Cardiac muscle cell (in vitro differentiated cells and primary cell): ENCODE measurements around the gene SIMC1. TPM values are rescaled to one million over a fixed set of nuclear protein-coding genes. Genes with fewer than 3 reads are reported as not detected.

Source experiments
- DNase-seq, 2 donors: peaks; one replicate each; pipeline versions ENCODE4 v3.0.0 to v3.0.0-alpha.2; 2010 to 2017; ENCODE audit warnings: low read depth in 1 of 2, low spot score in 1 of 2
- H3K27ac ChIP-seq: fragments of 200-600 bp; sonication (generic); 2 replicates; pipeline ENCODE4 v1.5.1; 2016
- H3K27me3 ChIP-seq: fragments of 200-600 bp; sonication (generic); 2 replicates; pipeline ENCODE4 v1.6.0; 2016; ENCODE audit warnings: control low read depth
- H3K36me3 ChIP-seq: fragments of 200-600 bp; sonication (generic); 2 replicates; pipeline ENCODE4 v1.5.1; 2016; ENCODE audit warnings: control low read depth
- H3K4me1 ChIP-seq: fragments of 200-600 bp; sonication (generic); 2 replicates; pipeline ENCODE4 v1.8.1; 2017; ENCODE audit warnings: low read depth, mild to moderate bottlenecking, mixed run types
- H3K4me3 ChIP-seq: fragments of 200-600 bp; sonication (generic); 2 replicates; pipeline ENCODE4 v1.5.1; 2016; ENCODE audit warnings: mild to moderate bottlenecking
- H3K9me3 ChIP-seq: fragments of 200-600 bp; sonication (generic); 2 replicates; pipeline ENCODE4 v1.5.1; 2017; ENCODE audit warnings: low read depth, mild to moderate bottlenecking, control low read depth
- CTCF ChIP-seq: IDR thresholded peaks from 2 replicates; pipeline ENCODE4 v1.5.1; 2012; ENCODE audit warnings: low read depth, mild to moderate bottlenecking, low read length
- polyA plus RNA-seq: library from polyadenylated mRNA; unstranded; fragments of >200 nt; fragmentation: Nextera tagmentation; extraction: Ambion mirVana; gene quantifications from 2 replicates; pipeline ENCODE4 v1.2.1, GENCODE V29; 2016
- total RNA-seq: library from RNA; depleted of rRNA; stranded (reverse); fragments of >200 nt; gene quantifications from 2 replicates; pipeline ENCODE4 v1.2.3, GENCODE V29; 2016

SIMC1 gene
- total and polyA plus RNA-seq, 2 experiments from 2014 or later, result 17.0 to 21.4 TPM

- peaks cover 29% of the 10 kb centered on the region for H3K36me3 ChIP-seq
- peaks cover 6% of the 10 kb centered on the region for H3K4me1 ChIP-seq
- no peak for TF ChIP-seq CTCF
Observed at GRCh38 chr5:176341325-176342157, 103.3 kb downstream of the SIMC1 start.

GRCh38 chr5:176342158-176342483 is 103.9 kb downstream of the SIMC1 start:
- H3K27me3 ChIP-seq, result no peaks in the 10 kb centered on the region
- H3K9me3 ChIP-seq, result no peaks in the 10 kb centered on the region
- no peak for TF ChIP-seq CTCF
- peaks cover 35% of the 10 kb centered on the region for H3K36me3 ChIP-seq
- DNase-seq, result no peak
- H3K4me1 ChIP-seq, result peaks cover 6% of the 10 kb centered on the region
- no peak overlapping the region for H3K4me3 ChIP-seq
- no peak overlapping the region for H3K27ac ChIP-seq

More at GRCh38 chr5:176341325-176342157, 103.3 kb downstream of the SIMC1 start:
- H3K27ac ChIP-seq, result no peak overlapping the region
- no peaks in the 10 kb centered on the region for H3K9me3 ChIP-seq
- H3K4me3 ChIP-seq, result no peak overlapping the region
- no peak for DNase-seq
- no peaks in the 10 kb centered on the region for H3K27me3 ChIP-seq

- DNase-seq, result no peak
- H3K4me1 ChIP-seq, result peaks cover 6% of the 10 kb centered on the region
- no peaks in the 10 kb centered on the region for H3K9me3 ChIP-seq
- H3K4me3 ChIP-seq, result no peak overlapping the region
- TF ChIP-seq CTCF, result no peak
- peak overlapping the region; percentile 39 for H3K27ac ChIP-seq
- H3K27me3 ChIP-seq, result no peaks in the 10 kb centered on the region
- H3K36me3 ChIP-seq, result peaks cover 36% of the 10 kb centered on the region
Observed at GRCh38 chr5:176342766-176343458, 104.7 kb downstream of the SIMC1 start.

- TF ChIP-seq CTCF, result no peak
Observed at GRCh38 chr5:176350416-176350815, 112.2 kb downstream of the SIMC1 start.

GRCh38 chr5:176352116-176352878 is 114.1 kb downstream of the SIMC1 start:
- TF ChIP-seq CTCF, result no peak
- Histone ChIP-seq H3K36me3 (peaks cover 61% of the 10 kb centered on the region), H3K27ac (no peak overlapping the region), H3K27me3 (no peaks in the 10 kb centered on the region), H3K4me1 (no peaks in the 10 kb centered on the region), H3K9me3 (no peaks in the 10 kb centered on the region), H3K4me3 (no peak overlapping the region)
- DNase-seq, result no peak

More at GRCh38 chr5:176350416-176350815, 112.2 kb downstream of the SIMC1 start:
- H3K36me3 ChIP-seq, result peaks cover 74% of the 10 kb centered on the region
- no peaks in the 10 kb centered on the region for H3K27me3 ChIP-seq
- no peak for DNase-seq
- no peak overlapping the region for H3K4me3 ChIP-seq
- H3K27ac ChIP-seq, result no peak overlapping the region
- H3K4me1 ChIP-seq, result no peaks in the 10 kb centered on the region
- H3K9me3 ChIP-seq, result no peaks in the 10 kb centered on the region
